Measurements from ENCODE around the gene TCEAL3.
A peak's percentile ranks its signal among the peaks of the same experiment; 100 is the strongest.
"Not testable (repeated sequence)": the region's sequence is repeated elsewhere in the genome, so short reads cannot be mapped to it uniquely, and the experiment has no call there.

TCEAL3 gene

DNA sequence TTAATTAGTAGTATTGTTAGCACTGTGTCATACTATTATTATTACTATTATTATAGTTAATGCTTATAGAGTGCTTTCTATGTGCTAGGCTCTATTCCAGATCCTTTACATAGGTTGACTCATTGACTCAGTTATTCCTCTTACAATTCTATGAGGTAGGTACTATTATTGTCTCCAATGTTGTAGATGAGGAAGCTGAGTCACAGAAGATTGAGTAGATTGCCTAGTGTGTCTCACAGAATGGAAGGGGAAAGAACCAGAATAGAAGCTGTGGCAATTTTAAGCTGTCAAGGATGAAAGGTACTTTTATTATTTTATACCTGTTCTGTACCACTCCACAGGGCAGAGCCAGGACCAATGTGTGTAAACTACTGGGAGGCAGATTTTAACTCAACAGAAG is 19.1 kb downstream of the TCEAL3 start:
- DNase-seq (ENCODE audit: low spot score): peak; percentile 48

GRCh38 chrX:103628386-103629317 is 20.9 kb downstream of the TCEAL3 start, which contains the start of gene TCEAL1:
TSS of gene TCEAL1 (plus strand) at chrX:103628975. CDS start at chrX:103629917, 942 bp downstream.
- DNase-seq (ENCODE audit: low spot score): peak; percentile 68

GRCh38 chrX:103629318-103630170 is 21.8 kb downstream of the TCEAL3 start:
- DNase-seq (ENCODE audit: low spot score): peak; percentile 66

GRCh38 chrX:103630171-103630511 is 22.4 kb downstream of the TCEAL3 start:
- no peak for DNase-seq (ENCODE audit: low spot score)

DNA sequence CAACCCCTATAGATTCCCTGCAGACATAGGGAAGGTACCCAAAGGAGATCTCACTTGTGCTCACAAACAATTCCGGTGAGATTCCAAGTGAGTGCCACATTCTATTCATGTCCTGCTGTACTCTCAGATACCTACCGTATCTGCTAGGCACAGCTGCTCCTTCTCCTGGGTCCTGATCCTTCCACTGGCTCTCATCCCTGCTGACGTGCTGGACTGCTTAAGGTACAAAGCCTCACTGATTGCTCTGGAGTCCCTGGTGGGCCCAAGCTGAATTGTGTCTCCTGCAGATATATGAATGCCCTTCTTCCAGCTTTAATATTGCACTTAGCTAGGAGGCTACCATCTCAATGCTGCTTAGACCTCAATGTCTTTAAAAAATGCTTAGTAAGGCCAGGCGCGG is 23.4 kb downstream of the TCEAL3 start:
- no peak for DNase-seq (ENCODE audit: low spot score)

- DNase-seq (ENCODE audit: low spot score): no peak
Measured at GRCh38 chrX:103635436-103635835, 27.7 kb downstream of the TCEAL3 start.

- DNase-seq (ENCODE audit: low spot score): peak; percentile 6
Measured at GRCh38 chrX:103637604-103638338, 30.0 kb downstream of the TCEAL3 start.

GRCh38 chrX:103638479-103639346 is 30.9 kb downstream of the TCEAL3 start:
- not testable (repeated sequence) for DNase-seq (ENCODE audit: low spot score)

DNA sequence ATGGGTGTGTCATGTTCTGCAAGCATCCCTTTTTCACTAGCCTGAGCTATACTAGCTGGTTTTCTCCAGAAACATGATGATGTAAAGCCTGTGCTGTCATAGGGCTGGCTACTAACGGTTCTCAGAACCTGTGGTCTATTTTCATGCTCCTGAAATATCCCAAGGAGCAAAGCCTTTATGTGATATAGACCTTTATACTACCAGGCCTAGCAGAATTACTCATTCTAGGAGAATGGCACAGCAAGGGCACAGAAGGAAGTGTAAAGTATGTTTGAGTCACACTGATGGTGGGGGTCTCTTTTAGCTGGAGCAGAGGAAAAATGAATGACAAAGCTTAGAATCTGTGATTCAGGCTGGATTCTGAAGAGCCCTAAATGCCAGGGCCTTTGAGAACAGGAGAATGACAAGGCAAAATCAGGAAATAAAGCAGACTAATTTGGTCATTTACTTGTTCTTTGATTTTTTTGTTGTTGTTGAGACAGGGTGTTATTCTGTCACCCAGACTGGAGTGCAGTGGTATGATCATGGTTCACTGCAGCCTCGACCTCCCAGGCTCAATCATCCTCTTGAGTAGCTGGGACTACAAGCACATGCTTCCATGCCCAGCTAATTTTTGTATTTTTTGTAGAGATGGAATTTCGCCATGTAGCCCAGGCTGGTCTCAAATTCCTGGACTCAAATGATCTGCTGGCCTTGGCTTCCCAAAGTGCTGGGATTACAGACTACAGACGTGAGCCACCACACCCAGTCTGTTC is 32.8 kb downstream of the TCEAL3 start:
- DNase-seq (ENCODE audit: low spot score): no peak

- no peak for DNase-seq (ENCODE audit: low spot score)
Measured at GRCh38 chrX:103644125-103644524, 36.4 kb downstream of the TCEAL3 start.

GRCh38 chrX:103647630-103648029 is 39.9 kb downstream of the TCEAL3 start:
- no peak for DNase-seq (ENCODE audit: low spot score)

GRCh38 chrX:103651151-103651773 is 43.5 kb downstream of the TCEAL3 start:
- no peak for DNase-seq (ENCODE audit: low spot score)

GRCh38 chrX:103655230-103656000 is 47.7 kb downstream of the TCEAL3 start:
- DNase-seq (ENCODE audit: low spot score): not testable (repeated sequence)

DNA sequence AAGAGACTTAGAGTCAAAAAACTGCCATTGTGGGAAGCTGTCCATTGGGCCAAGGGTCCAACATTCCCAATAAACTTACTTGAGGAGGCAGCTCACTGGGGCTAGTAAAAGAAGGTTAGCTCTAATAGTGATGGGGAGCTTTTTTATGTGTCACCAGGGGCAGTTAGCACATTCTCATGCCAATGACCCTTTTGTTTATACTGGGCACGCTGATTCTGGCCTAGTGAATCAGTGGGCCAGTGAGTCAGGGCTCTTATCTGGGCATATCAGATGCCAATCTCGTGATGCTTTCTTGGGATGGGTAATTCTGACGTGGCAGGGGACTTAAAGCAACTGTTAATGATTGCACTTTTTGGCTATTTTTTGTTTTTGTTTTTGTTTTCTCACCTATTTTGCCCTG is 48.9 kb downstream of the TCEAL3 start:
- DNase-seq (ENCODE audit: low spot score): peak; percentile 82

GRCh38 chrX:103657066-103657465 is 49.3 kb downstream of the TCEAL3 start:
- DNase-seq (ENCODE audit: low spot score): not testable (repeated sequence)

DNA sequence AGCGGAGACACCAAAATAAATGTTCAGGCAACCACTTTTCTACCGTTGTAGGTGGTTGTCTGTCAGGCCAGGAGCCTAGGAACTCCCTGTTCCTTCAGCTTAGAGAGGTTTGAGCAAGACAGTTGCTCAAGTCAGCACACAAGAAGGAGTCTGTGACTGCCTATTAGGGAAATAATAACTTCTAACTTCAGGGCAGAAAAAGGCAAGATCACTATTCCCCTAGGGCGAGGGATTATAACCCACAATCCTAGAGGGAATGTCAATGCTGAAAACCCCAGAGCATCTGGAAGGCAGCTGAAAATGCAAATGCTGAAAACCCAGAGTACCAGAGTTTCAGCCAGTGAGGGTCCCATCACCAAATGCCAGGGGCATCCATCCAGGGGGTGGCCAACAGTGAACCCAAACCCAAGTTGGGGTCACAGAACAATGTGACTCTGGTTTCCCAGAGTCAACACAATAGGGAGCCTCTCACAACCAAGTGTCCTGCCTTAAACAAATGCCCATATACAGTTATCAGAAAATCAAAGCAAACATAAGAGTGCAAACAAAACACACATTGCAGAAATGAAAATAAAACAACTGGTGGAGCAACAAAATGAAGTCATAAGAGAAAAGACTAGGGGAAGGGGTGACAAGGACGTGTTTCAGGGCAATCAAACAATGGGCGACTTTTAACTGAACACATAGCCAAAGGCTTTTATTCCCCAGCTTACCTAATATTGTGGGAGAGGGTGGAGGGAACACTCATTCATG is 51.1 kb downstream of the TCEAL3 start:
- no peak for DNase-seq (ENCODE audit: low spot score)

DNA sequence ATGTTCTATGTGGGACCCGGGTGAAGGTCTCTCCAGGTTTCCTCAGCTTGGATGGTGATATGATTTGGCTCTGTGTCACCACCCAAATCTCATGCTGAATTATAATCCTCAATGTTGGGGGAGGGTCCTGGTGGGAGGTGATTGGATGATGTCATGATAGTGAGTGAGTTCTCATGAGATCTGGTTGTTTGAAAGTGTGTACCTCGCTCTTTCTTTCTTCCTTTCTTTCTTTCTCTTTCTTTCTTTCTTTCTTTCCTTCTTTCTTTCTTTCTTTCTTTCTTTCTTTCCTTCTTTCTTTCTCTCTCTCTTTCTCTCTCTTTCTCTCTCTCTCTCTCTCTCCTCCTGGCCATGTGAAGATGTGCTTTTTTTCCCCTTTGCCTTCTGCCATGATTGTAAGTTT is 51.7 kb downstream of the TCEAL3 start:
- DNase-seq (ENCODE audit: low spot score): not testable (repeated sequence)

Data from RKO (cell line).